Peyer's patch (tissue), 4 donors: Measurements from ENCODE around the gene FRMD1.

Source experiments
- CTCF ChIP-seq, 6 experiments: fragments of 450-650 bp in 4 of 6; fragments of 200-600 bp in 2 of 6; sonication (generic) in 1 of 6; IDR thresholded peaks; one replicate each; pipeline ENCODE4 v1.5.1; 2017 to 2019; ENCODE audit warnings: antibody characterized with exemption in 6 of 6, mild to moderate bottlenecking in 3 of 6, moderate library complexity in 1 of 6
- POLR2A ChIP-seq, 2 donors: fragments of 450-650 bp; IDR thresholded peaks; one replicate each; pipeline ENCODE4 v1.5.1; 2017; ENCODE audit warnings: antibody characterized with exemption in 2 of 2, mild to moderate bottlenecking in 2 of 2, moderate library complexity in 2 of 2

GRCh38 chr6:168030908-168031307, 48.1 kb downstream of the FRMD1 start:
- TF ChIP-seq CTCF (IDR thresholded peaks at IDR 0.05), result no peak
- no peak for TF ChIP-seq POLR2A (IDR thresholded peaks at IDR 0.05)
